Sigmoid colon (tissue), 4 donors: ENCODE data around the gene TADA3.

Experiments used
- CTCF ChIP-seq, 4 experiments: fragments of 450-650 bp in 3 of 4; fragments of 200-600 bp in 1 of 4; IDR thresholded peaks; one replicate each; pipeline ENCODE4 v1.5.1; 2016 to 2019; ENCODE audit warnings: antibody characterized with exemption in 4 of 4, mild to moderate bottlenecking in 3 of 4, moderate library complexity in 2 of 4
- EP300 ChIP-seq, 4 donors: sonication (generic); formaldehyde crosslinking; IDR thresholded peaks; one replicate each; pipeline ENCODE4 v1.6.1; 2017; ENCODE audit warnings: antibody characterized with exemption in 4 of 4
- POLR2A ChIP-seq, 2 donors: fragments of 450-650 bp; IDR thresholded peaks; one replicate each; pipeline ENCODE4 v1.6.1; 2016; ENCODE audit warnings: antibody characterized with exemption in 2 of 2, mild to moderate bottlenecking in 2 of 2, moderate library complexity in 2 of 2
- POLR2AphosphoS5 ChIP-seq, 4 donors: sonication (generic); formaldehyde crosslinking; IDR thresholded peaks; one replicate each; pipeline ENCODE4 v1.6.1; 2017; ENCODE audit warnings: antibody characterized with exemption in 4 of 4

DNA sequence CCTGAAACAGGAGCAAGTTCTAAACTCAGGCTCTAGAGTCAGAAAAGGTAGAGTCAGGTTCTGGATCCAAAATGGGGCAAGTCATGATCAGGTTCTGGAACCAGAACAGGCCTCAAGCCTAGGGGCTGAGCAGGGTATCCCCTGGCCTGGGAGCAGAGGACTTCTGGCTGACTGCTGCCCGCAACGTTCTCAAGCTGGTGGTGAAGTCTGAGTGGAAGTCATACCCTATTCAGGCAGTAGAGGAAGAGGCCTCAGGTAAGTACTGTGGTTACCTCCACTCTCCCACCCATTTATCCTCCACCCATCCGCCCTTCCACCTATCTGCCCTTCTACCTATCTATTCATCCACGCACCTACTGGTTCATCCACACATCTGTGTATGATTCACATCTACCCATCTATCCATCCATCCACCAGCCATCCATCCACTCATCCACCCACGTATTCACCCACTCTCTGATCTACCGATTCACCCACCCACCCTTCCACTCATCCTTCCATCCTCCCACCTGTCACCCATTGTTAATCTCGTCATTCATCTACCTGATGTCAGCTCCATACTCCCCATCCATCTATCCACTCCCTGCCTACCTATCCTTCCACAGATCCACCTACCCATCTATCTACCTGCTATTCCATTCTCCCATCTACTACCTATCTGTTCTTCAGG, 26.5 kb upstream of the TADA3 start:
- TF ChIP-seq CTCF (IDR thresholded peaks at IDR 0.05) (no peak), POLR2A (IDR thresholded peaks at IDR 0.05) (no peak), EP300 (IDR thresholded peaks at IDR 0.05) (no peak), POLR2AphosphoS5 (IDR thresholded peaks at IDR 0.05) (no peak)
